ENCODE results near the gene TPST2.

TPST2 gene

GRCh38 chr22:26610072-26610958 lies 20.4 kb upstream of the TPST2 start:
- DNase-seq (ENCODE audit: low read depth): peak; percentile 79

GRCh38 chr22:26609287-26609686 lies 19.4 kb upstream of the TPST2 start:
- no peak for DNase-seq (ENCODE audit: low read depth)

- DNase-seq (ENCODE audit: low read depth): no peak
Observed at GRCh38 chr22:26608129-26608528, 18.2 kb upstream of the TPST2 start.

- DNase-seq (ENCODE audit: low read depth): no peak
Observed at GRCh38 chr22:26606611-26607010, 16.7 kb upstream of the TPST2 start.

GRCh38 chr22:26604368-26604767 lies 14.4 kb upstream of the TPST2 start:
- DNase-seq (ENCODE audit: low read depth): no peak

- DNase-seq (ENCODE audit: low read depth): no peak
Observed at GRCh38 chr22:26602127-26602526, 12.2 kb upstream of the TPST2 start.

DNA sequence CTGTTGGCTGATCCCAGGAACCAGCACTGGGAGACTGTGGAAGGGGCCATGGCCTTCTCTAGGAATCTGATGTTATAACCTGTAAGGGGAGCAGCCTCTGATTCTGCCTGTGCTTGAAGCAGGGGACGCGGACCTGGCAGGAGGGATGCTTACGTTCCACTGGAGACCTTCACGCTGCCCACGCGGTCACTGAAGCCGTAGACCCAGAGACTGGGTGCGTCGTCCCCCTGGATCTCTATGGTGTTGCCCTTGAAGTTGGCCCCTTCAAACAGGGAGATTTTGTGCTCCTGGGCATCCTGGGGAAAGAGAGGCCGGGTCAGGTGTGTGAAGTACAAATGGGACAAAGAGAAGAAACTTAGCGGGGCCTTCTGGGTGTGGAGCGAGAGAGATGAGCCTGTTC lies 11.8 kb upstream of the TPST2 start:
- no peak for DNase-seq (ENCODE audit: low read depth)

DNA sequence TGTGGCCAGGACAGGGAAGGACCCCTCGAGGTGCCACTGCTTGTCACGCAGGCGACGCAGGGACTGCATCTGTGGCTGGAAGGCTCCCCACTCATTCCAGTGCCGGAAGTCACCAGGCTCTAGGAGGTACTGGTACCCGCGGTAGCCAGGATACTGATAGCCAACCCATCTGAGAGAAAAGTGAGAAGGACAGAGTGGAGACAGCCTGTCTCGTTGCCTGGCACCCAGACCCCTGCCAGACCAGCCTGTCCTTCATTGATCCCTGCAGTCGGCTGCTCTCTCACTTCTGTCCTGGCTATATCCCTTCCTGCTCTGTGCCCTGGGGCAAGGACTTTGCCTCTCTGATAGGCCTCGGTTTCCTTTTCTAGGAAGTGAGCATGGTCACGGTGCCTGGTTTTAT lies 9.6 kb upstream of the TPST2 start:
- DNase-seq (ENCODE audit: low read depth): no peak

DNA sequence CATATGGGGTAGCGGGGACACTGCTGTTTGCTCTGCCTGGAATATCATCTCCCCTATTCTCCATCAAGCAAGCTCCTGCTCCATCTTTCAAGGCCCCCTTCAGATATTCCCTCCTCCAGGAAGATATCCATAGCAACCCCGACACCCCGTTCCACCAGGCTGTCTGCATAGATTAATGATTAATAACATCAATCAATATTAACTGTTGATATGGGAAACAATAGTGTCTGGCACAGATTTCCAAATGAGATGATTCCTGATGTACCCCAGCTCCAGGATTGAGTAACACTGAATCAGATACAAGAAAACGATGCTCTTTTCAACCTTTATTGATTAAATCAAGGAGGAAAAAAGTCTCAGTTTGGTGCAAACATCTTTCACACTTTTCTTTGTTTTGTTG lies 7.5 kb upstream of the TPST2 start:
- DNase-seq (ENCODE audit: low read depth): no peak

DNA sequence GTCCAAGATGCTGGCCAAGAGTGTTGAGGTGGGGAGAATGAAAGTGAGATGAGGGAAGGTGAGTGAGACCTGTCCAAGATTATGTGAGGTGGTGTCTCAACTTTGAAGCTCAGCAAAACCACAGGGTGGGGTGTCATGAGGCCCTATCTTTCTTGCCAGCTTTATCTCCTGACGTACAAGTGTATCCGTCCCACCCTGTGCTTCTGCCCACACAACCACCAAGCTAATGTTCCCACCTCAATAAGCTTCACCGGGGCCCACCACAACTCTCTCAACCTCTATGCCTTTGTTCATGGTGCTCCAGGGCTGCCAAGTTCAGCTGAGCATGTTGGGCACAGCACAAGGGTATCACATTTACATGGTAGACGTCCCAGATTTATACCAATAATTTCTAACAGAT lies 7.1 kb upstream of the TPST2 start:
- no peak for DNase-seq (ENCODE audit: low read depth)

DNA sequence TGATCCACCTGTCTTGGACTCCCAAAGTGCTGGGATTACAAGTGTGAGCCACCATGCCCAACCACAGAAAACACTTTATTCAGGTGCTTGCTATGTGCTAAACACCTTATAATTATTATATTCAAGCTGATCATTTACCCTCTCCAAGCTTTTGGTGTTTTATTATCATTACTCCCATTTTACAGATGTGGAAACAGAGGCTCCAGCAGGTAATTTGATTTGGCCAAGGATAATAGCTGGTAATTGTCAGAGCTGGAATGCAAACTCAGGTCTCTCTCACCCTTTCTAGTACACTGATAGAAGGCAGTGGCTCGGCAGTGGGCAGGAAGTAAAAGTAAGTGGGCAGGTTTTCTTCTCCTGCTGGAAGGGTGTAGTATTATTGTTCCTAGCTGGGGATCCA lies 3.8 kb upstream of the TPST2 start:
- no peak for DNase-seq (ENCODE audit: low read depth)

DNA sequence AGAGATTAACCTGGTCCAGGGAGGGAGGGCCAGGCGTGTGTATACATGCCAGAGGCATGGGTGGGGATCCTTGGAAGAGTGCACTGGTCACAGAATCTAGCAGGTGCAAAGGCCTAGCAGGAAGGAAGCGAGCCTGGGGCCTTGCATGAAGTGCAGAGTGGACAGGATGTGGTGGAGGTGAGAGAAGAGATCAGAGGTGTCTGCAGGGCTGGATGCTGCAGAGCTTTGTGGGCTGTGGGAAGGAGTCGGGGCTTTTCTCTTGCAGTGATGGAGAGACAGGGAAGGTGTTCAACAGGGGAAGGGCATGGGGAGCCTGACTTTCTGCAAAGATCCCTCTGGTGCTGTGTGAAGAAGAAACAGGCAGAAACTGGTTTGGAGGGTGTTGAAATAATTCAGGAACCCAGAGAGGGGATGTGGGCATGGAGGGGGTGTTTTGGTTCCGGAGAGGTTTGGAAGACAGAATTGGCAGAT lies 2.5 kb upstream of the TPST2 start:
- DNase-seq (ENCODE audit: low read depth): no peak

GRCh38 chr22:26589367-26589844 lies 526 bp downstream of the TPST2 start:
- no peak for DNase-seq (ENCODE audit: low read depth)

GRCh38 chr22:26588729-26589366 lies 1.1 kb downstream of the TPST2 start:
- no peak for DNase-seq (ENCODE audit: low read depth)

- no peak for DNase-seq (ENCODE audit: low read depth)
Observed at GRCh38 chr22:26587991-26588613, 1.8 kb downstream of the TPST2 start.

DNA sequence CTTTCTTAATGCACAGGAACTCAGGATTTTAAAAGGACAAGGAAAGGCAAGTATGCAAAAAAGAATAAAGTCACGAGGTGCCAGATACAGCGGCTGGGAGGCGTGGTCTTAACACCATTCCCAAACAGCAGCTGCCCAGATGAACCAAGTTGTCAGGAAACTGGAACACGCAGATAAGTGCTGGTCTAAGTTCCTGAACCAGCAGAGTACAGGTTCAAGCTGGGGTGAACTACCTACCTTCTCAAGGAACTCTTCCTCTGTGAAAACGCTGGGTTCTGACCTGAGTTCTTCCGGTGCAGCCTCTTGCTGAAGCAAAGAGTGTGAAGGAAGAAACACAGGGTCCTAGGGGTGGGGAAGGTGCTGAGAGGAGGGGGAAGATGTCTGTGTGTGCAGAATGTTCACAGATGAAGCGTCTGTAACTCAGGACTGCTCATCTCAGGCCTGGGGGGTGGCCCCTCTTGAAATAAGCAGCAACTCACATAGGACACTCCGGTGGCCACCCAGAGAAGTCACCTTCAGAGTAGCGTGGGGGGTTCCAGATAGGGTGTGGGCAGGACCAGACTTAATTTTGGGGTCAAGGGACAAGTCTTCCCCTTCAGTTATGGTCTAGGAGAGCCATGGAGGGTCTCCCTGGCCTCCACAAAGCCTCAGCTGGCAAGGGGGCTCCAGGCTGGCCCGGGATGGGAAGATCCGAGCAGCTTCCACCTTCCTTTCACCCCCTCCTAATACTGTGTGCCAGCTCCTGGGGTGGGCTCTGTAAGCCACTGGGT lies 3.2 kb downstream of the TPST2 start:
- DNase-seq (ENCODE audit: low read depth): no peak

GRCh38 chr22:26585104-26585790 lies 4.7 kb downstream of the TPST2 start:
- peak; percentile 72 for DNase-seq (ENCODE audit: low read depth)

GRCh38 chr22:26584010-26584409 lies 5.9 kb downstream of the TPST2 start:
- DNase-seq (ENCODE audit: low read depth): no peak

DNA sequence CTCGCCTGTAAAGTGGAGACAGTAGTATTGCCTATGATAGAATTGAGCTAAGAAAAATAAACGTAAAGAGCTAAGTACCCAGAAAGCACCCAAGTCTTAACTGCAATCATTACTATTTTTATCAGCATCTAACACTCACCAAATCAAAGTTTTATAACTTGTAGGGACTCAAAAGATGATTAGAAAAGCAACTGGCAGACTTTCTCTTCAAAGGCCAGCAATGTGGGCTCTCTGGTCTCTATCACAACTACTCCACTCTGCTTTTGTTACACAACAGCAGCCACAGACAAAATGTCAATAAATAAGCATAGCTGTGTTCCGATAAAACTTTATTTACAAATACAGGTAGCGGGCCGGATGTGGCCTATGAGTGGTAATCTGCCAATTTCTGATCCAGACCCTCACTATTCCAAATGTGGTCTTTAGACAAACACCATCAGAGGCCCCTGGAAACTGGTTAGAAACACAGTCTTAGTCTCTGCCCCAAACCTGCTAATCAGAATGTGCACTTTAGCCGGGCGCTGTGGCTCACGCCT lies 8.2 kb downstream of the TPST2 start:
- no peak for DNase-seq (ENCODE audit: low read depth)

- DNase-seq (ENCODE audit: low read depth): no peak
Observed at GRCh38 chr22:26581026-26581425, 8.9 kb downstream of the TPST2 start.
